ENCODE measurements around the gene SPTAN1.

The SPTAN1 gene

GRCh38 chr9:128595471-128595870, 43.1 kb downstream of the SPTAN1 start:
- no peak for DNase-seq (ENCODE audit: low read depth, low spot score)

- DNase-seq (ENCODE audit: low read depth, low spot score), result no peak
Measured at GRCh38 chr9:128600099-128600498, 47.7 kb downstream of the SPTAN1 start.

DNA sequence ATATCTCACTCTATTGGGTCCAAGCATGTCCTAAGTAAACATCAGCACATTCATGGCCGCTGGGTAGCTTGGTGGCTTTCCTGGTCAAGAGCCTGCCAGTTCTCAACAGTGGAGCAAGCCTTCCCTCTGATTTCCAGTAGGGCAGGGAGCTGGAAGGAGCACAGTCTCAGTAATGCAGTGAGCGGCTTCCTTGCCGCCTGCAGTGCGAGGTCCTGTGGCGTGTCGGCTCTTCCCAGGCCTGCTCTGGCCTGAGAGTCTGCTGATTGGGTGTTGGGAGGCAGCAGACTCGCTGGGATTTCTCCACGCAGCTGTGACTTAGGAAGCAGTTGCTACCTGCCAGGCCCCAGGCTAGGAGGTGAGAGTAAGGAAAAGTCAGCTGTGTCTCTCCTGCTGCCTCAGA, 51.3 kb downstream of the SPTAN1 start:
- DNase-seq (ENCODE audit: low read depth, low spot score), result no peak

GRCh38 chr9:128607642-128608350, 55.4 kb downstream of the SPTAN1 start:
- no peak for DNase-seq (ENCODE audit: low read depth, low spot score)

GRCh38 chr9:128610897-128611296, 58.5 kb downstream of the SPTAN1 start:
- no peak for DNase-seq (ENCODE audit: low read depth, low spot score)

GRCh38 chr9:128611600-128612394, 59.4 kb downstream of the SPTAN1 start:
- DNase-seq (ENCODE audit: low read depth, low spot score), result no peak

DNA sequence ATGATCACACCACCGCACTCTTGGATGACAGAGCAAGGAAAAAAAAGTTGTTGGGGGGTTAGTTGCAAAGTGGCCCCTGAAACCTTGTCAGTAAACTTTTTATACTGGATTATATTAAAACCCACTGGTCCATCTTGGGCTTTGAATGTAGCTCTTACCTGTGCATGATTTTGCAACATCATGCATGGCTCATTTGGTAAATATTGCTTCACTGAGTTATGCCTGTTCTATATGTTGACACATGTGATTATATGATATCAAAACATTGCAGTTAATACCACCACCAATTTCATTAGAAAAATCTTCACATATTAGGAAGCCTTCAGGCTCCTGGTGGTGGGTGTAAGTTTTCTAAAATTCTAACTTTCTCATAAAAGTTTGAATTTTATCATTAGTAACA, 62.3 kb downstream of the SPTAN1 start:
- no peak for DNase-seq (ENCODE audit: low read depth, low spot score)

DNA sequence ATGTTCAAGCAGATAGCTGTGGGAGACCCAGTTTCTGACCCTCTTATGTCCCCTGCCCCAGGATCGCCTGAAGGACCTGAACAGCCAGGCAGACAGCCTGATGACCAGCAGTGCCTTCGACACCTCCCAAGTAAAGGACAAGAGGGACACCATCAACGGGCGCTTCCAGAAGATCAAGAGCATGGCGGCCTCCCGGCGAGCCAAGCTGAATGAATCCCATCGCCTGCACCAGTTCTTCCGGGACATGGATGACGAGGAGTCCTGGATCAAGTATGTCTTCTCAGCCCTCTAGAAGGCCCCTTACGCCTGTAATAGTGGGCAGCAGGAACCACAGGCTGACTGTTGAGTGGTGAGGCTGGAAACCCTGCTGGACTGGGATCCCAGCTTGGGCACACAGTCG, 63.2 kb downstream of the SPTAN1 start:
- no peak for DNase-seq (ENCODE audit: low read depth, low spot score)

- no peak for DNase-seq (ENCODE audit: low read depth, low spot score)
Measured at GRCh38 chr9:128617943-128618342, 65.6 kb downstream of the SPTAN1 start.

GRCh38 chr9:128619127-128619526, 66.7 kb downstream of the SPTAN1 start:
- DNase-seq (ENCODE audit: low read depth, low spot score), result no peak

DNA sequence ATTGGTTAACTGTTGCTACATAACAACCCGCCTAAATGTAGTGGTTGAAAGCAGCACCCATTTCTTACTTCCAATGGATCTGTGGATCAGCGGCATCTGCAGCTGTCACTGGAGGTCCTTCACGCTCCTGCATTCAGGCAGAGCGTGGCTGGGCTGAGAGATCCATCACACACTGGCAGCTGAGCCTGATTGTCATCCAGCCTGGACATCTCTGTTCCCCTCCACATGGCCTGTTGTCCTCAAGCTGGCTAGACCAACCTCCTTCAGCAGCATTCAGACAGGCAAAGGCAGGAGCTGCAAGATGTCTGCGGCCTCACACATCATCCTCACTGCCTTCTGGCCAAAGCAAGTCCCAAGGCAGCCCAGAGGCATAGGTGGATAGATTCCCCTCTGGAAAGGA, 67.4 kb downstream of the SPTAN1 start:
- DNase-seq (ENCODE audit: low read depth, low spot score), result no peak

DNA sequence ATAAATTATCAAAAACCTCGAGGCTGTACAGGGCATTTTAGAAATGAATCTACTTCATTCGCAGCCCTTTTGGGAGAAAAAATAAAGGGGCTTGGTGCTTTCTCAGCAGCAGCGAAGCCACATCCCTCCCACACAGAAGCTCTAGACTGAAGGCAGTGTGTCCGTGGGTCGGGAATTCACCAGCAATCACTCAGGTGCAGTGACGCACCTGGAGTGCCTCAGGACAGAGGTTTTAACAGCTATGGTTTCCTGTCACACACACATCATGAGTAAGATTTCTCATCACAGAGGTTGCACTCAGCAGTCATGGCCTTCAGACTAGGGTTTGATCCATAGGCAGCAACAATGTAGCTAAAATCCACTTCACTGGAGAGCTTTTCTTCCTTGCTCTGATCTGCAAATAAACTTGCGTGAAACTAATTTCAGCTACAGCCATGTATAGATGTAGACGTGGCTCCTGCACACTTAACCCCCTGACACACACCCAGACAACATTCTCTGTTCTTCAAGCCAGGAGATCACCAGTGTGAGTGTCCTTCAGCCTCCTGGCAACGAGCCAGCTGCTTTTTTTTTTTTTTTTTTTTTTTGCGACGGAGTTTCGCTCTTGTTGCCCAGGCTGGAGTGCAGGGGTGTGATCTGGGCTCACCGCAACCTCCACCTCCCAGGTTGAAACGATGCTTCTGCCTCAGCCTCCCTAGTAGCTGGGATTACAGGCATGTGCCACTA, 69.5 kb downstream of the SPTAN1 start:
- DNase-seq (ENCODE audit: low read depth, low spot score), result no peak

- DNase-seq (ENCODE audit: low read depth, low spot score), result no peak
Measured at GRCh38 chr9:128624566-128624965, 72.2 kb downstream of the SPTAN1 start.

DNA sequence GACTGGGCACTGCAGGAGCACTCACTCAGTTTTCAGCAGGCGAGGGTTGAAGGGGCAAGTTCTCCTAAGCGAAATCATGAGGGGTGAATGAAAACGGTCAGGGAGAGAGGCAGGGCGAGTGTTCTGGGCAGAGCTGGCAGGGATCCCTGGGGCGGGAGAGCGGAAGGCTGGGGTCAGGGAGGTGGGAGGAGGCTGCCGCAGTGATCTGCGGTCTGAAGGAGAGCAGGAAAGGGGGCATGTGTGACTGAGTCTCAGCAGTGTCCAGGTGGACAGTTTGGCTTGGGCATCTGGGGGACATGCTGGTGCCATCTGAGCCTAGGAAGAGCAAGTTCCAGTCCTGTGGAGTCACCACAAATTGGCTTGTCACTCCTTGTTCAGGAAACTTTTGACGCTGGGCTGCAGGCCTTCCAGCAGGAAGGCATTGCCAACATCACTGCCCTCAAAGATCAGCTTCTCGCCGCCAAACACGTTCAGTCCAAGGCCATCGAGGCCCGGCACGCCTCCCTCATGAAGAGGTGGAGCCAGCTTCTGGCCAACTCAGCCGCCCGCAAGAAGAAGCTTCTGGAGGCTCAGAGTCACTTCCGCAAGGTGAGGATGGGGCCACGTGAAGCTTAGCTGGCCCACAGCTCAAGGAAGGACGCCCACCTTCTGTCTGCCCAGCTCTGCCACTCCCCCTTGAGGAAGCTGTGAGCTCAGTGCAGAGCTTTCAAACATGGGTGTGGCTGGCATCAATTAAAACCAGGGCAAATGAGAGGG, 73.2 kb downstream of the SPTAN1 start:
- DNase-seq (ENCODE audit: low read depth, low spot score), result no peak

DNA sequence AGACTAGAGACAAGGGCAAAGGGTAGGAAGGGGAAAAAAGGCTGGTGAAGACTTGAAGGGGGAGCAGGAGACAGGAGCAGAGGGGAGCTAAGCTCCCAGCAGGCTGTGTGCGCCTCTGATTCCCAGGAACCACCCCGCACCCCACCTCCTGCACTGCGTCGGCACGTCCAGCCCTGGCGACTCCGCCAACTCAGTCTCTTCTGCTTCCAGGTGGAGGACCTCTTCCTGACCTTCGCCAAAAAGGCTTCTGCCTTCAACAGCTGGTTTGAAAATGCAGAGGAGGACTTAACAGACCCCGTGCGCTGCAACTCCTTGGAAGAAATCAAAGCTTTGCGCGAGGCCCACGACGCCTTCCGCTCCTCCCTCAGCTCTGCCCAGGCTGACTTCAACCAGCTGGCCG, 73.8 kb downstream of the SPTAN1 start:
- DNase-seq (ENCODE audit: low read depth, low spot score), result no peak

- no peak for DNase-seq (ENCODE audit: low read depth, low spot score)
Measured at GRCh38 chr9:128627127-128627715, 74.8 kb downstream of the SPTAN1 start.

- DNase-seq (ENCODE audit: low read depth, low spot score), result no peak
Measured at GRCh38 chr9:128627906-128628305, 75.5 kb downstream of the SPTAN1 start.

DNA sequence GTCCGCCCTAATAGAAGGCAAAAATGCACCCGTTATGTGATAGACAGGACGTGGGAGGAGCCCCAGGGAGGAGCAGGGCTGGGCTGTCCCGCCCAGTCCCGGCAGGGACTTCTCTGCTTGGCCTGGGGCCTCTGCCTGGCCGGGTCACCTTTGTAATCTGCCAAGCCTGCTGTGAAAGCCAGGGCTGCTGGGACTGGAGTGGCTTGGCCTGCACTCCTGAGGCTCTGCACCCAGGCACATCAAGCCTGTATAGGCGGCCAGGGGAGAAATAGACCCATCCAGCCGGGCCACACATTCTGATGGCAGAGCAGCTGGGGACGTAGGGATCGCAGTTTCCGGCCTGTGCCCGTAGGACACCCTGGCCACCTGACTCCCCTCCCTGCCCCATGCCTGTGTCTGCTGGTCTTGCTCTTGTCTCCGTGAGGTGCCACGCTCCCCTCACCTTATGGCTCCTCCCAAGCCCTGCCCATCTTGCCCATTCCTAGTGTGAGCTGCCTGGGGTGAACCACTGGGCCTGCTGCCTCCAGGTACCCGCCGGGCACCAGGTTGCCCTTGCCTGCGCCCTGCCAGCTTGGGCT, 76.2 kb downstream of the SPTAN1 start:
- DNase-seq (ENCODE audit: low read depth, low spot score), result no peak

DNA sequence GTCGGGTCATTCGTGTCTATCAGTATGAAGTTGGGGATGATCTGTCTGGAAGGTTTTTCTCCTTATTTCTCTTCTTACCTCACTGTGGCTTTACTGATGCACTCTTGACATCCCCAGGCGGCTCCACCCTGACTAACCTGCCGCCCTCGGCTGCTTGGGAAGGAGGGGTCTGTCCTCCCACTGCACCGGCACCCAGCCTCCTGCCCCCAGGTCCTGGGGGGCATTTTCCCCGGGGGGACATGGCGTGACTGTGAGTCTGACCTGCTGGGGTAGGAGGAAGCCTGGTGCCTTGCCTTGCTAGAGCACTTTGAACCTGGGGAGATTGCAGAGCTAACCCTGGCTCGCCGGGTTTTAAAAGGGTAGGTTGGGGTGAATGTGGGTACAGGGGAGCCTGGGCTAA, 76.7 kb downstream of the SPTAN1 start:
- DNase-seq (ENCODE audit: low read depth, low spot score), result no peak

- no peak for DNase-seq (ENCODE audit: low read depth, low spot score)
Measured at GRCh38 chr9:128629852-128630545, 77.6 kb downstream of the SPTAN1 start.

All from activated CD4-positive, CD25-positive, alpha-beta regulatory T cell treated with anti-CD3 and anti-CD28 coated beads, Interleukin-2, amount 50 U/mL, for 16 hours (primary cell).